Activated CD4-positive, alpha-beta T cell treated with anti-CD3 and anti-CD28 coated beads, Interleukin-2, amount 50 U/mL, for 16 hours (primary cell): ENCODE measurements around the gene PRAF2.

Experiments used
- DNase-seq: peaks from one replicate; pipeline ENCODE4 v3.0.0-alpha.2; 2020

PRAF2 gene, protein sequence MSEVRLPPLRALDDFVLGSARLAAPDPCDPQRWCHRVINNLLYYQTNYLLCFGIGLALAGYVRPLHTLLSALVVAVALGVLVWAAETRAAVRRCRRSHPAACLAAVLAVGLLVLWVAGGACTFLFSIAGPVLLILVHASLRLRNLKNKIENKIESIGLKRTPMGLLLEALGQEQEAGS

DNA sequence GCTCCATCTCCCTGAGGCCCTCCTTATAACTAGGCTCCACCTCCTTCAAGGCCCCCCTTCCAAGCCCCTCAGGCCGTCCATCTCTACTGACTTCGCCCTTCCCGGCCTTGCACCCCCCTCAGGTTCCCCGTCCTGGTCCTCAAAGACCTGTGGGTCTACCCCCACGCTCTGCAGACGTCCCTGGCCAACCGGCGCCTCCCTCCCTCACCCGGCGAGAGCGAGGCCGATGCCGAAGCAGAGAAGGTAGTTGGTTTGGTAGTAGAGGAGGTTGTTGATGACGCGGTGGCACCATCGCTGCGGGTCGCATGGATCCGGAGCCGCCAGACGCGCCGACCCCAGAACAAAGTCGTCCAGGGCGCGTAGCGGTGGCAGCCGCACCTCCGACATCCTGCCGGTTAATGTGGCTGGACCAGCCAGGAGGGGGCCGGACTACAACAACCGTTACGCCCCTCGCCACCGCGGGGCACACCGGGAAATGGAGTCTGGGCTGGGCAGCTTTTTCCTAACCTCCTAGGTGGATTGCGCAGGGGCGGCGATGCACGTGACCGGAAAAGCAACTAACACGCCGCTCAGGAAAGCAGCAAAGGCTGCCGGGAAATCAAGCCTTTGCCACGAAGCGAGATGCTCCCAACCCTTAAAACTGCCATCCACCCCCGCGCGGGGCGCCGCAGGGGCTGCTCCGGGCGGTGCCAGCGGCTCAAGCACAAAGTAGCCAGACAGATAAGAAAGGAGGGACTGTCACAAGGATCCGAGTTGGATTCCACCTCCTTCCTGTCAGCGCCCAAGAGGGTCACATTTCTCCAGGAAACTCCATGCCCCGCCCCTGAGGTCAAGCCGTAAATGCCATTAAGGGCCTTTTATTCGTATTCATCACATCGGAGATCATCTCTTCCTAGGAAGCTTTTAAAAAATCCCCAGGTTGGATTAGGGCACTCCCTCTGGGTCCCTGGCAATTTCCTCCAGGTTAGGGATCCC is at the start of gene PRAF2:
PRAF2 (minus strand) TSS at position 402 of the 975 bp plus-strand sequence; CDS start at position 387, 15 bp downstream.
- peak; percentile 93 for DNase-seq

DNA sequence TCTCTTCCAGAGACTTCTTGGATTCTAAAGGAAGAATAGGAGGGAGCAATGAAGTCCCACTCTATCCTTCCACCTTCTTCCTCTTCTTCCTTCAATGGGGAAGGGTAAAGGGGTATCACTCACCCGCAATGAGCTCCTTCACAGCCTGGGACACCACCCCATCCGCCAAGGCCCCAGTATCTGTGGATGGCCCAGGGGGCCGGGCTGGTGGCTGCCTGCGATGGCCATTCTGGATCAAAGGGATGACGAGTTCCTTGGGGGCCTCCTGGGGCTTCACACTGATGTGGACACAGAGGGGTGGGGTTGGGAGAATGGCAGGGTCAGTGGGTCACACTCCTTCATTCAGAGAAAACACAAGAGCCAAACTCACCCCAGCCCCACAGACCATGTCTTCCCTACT is 48.7 kb upstream of the PRAF2 start:
- no peak for DNase-seq

DNA sequence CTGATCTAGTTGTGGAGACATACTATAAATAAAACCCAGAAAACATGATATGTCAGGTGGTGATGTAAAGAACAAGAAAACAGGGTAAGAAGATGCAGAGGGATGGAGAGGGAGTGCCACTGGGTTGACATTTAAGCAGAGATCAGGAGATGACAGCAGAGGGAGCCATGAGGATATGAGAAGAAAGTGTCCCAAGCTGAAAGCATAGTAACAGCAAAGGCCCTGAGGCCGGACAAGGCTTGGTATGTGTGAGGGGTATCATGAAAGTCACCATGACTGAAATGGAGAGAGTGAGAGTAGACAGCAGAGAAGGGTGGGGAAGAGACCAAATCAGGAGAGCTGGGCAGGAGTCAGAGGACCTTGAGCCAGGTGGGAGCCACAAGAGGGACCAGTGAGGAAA is 46.3 kb upstream of the PRAF2 start:
- no peak for DNase-seq

DNA sequence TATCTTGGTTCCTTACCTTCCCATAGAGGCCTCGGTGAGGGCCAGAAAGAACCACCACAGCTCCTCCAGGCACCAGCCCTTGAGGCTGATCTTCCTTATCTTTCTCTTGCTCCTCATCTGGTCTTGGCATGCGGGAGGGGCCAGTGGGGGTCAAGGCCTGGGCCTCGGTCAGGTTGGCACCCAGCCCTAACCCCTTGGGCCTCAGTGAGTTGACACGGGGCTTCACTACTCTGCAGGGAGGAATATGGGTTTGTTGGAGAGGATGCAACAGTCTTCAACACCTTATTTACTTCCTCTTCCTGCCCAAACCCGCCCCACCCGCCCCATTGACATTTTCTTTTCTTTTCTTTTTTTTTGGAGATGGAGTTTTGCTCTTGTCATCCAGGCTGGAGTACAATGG is 43.8 kb upstream of the PRAF2 start:
- no peak for DNase-seq

DNA sequence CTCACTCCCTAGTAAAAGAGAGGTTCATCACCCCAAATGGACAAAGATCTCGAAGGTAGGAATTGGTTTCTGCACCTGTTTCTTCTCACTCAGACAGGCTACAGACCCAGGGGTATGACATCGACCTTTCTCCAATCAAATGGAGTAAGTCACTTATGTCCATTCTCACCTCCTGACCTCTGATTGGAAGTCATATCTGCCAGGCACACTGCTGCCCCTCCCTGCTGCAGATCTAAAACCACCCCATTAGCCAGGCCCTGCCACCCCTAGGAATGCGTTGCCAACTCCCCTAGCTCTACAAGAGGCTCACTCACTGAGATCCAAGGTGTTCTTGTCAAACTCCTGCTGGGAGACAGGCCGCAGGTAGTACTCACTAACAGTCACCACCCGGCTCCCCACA is 42.9 kb upstream of the PRAF2 start:
- DNase-seq = no peak

DNA sequence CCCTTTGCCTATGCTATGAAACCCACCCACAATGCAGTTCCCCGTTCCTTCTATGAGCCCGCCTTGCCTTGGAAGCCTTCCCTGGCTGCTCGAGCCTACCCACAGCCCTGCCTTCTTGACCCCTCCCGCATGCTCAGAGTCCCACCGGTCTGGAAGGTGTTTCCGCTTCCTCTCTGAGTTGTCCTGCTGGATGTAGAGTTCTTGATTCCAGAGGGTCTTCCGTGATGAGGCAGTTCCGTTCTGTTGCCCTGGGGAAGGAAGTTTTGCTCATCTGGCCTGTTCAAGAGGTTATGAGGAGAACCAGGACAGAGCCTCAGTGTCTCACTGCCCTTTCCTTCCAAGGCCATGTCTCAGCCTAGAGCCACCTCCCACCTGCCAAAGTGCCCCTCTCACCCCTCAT is 42.3 kb upstream of the PRAF2 start:
- DNase-seq = no peak

DNA sequence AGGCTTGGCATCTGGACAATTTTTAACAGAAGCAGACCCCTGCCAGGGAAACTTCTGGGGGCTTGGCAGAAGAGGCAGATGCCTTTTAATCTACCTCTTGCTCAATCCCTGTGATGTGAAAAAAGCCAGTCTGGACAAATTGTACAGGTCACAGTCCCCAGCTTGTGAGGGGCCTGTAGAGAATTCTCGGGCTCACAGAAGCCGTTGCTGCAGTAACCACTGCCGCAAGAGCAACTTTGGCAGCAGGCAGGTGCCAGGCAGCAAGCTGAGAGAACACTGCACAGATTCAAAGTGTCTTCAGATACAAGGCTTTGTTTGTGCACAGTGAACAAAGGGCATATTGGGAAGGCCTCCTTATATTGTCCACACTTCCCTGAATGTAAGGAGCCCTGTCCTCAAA is 38.0 kb upstream of the PRAF2 start:
- DNase-seq = no peak

DNA sequence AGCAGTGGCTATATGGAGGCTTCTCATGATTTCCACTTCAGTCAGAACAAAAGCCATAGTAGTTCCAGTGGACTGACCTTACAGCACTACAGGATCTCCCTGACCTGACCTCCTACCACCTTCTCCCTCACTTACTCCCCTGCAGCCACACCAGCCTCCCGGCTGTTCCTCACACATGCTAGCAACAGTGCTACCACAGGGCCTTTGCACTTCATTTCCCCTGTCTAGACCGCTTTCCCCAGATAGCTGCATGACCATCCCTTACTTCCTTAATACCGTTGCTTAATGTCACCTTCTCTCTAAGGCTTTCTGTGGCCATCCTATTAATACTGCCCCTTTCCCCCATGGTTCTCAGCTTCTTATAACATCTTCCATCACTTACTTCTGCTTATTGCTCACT is 36.6 kb upstream of the PRAF2 start:
- DNase-seq = no peak

DNA sequence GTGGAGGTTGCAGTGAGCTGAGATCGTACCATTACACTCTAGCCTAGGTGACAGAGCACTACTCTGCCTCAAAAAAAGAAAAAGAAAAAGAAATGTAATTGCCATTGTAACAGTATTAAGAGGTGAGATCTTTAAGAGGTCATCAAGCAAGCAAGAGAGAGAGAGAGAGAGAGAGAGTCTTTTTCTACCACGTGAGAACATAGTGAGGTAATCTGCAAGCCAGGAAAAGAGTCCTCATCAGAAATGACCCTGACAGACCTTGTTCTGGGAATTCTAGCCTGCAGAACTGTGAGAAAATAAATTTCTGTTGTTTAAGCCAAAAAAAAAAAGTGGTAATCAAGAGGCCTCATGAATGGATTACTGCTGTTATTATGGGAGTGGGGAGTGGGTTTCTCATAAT is 34.8 kb upstream of the PRAF2 start:
- no peak for DNase-seq

DNA sequence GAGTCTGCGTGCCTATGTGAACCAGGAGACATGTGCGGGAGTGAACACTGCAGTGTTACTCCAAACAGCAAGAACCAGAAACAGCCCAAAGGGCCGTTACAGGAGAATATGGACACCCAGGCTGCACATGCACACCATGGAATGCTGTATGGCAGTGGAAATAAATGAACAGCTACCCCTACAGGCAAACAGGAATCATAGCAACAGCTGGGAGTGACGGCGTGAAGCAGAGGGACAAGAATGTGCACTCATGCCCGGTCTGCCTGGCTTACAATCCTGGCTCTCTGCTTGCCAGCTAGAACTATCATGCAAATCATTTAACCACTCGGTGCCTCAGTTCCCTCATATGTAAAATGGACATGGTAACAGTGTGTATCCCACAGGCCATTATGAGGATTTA is 33.1 kb upstream of the PRAF2 start:
- DNase-seq = peak; percentile 20

DNA sequence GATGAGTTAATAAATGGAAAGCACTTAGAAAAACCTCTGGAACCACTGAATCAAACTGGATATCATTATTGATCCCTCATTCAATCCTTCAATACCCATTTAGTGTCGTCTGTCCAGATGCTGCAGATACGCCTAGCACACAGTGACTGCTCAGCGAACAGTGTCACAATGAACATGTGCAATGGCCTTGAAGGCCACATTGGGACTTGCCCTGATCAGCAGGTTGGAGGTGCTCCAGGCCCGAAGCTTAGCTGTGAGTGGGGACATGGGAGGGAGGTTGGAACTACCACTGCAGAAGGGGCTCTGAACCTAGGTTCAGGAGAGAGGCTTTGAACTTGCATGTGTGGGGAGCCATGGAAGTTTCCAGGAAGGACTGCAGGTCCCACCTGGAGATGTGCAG is 32.5 kb upstream of the PRAF2 start:
- DNase-seq = no peak

DNA sequence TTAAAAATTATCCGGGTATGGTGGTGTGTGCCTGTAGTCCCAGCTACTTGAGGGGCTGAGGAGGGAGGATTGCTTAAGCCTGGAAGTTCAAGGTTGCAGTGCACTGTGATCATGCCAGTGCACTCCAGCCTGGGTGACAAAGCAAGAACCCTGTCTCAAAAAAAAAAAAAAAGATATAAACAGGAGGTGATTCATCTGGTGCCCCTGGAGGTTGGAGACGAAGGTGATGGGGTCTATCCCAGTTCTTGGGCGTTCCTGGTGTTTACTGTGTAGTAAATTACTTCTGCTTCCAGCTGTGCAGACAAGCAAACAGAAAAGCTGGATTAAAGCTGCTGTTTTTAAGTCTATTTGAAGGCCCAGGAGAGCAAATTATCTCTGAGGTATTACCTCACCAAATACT is 29.8 kb upstream of the PRAF2 start:
- DNase-seq = no peak

DNA sequence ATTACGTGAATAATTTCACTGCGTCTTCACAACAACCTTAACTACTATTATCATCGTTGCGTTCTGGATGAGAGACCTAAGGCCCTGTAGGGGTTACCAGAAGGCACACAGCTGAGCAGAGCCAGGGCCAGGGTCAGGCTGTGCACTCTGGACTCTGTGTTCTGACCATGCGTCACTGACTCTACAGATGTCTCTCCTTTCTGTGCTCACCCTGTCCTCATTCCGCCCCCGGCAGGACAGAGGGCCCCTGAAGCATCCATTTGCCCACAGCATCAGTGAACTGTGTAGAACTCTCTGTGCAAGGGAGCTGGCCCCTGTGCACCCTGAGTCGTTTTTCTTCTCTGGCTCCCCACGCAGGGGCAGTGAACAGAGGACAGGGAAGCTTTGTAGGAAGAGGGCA is 28.4 kb upstream of the PRAF2 start:
- DNase-seq = no peak

DNA sequence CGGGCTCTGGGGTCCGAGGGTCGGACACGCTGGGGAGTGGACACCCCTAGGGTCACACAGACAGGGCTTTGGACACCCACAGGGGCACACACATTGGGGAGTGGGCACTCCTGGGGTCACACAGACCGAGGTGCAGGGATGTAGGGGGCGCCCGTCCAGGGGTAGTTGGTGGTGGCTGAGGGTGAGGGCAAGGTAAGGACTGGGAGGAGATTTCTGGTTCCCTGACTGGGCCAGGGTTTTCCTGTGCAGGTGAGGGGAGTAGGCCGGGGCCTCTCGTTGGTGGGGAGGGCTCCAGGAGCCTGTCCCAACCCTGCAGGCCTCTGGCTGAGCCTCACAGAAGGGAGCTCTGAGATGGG is 27.8 kb upstream of the PRAF2 start:
- DNase-seq = no peak

DNA sequence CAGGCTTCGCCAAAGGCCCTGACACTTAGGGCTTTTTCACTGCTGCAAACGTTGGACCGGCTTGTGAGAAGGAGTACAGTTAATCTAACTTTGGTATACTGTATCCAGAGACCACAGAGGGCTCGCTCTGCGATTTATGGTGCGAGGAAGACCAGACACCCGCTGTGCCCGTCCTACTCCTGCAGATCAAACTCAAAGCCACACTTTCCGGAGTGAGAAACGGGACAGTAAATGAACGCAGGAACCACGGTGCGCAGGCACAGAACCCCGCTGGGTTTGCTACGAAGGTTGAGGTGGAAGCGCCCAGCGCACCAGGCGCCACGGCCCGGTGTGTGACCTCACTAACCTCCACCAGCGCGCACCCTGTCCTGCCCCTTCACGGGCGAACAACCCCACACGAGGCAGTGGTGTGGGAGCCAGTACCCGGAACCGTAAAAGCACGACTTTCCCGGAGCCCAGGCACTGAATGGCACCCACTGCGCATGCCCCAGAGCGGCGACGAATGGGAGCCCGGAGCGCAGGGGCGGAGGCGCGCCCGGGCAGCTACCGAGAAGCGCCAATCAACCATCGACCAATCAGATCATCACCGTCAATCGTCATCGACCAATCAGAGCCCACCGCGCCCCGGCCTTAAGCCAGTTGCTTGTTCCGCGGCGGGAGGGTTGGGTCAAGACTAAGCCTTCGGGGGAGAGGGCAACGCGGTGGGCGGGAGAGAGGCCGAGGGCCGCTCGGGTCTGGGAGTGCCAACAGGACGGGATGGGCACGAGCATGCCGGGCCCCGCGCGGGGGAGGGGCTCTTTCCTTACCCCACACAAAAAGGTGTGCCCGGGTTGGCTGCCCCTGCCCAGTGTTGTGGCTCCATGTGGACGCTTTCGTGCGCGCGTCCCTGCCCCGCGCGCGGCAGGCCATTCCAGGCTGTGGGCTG is 27.2 kb upstream of the PRAF2 start:
- peak; percentile 94 for DNase-seq

DNA sequence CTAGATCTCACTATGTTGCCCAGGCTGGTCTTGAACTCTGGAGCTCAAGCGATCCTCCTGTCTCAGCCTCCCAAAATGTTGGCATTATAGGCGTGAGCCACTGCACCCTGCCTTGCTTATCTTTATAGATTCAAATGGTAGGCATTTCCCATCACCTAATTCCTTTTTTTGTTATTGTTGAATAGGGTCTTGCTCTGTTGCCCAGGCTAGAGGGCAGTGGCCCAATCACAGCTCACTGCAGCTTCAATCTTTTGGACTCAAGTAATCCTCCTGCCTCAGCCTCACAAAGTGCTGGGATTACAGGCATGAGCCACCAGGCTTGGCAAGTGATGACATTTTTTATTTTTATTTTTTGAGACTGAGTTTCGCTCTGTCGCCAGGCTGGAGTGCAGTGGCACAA is 22.6 kb upstream of the PRAF2 start:
- DNase-seq = no peak

DNA sequence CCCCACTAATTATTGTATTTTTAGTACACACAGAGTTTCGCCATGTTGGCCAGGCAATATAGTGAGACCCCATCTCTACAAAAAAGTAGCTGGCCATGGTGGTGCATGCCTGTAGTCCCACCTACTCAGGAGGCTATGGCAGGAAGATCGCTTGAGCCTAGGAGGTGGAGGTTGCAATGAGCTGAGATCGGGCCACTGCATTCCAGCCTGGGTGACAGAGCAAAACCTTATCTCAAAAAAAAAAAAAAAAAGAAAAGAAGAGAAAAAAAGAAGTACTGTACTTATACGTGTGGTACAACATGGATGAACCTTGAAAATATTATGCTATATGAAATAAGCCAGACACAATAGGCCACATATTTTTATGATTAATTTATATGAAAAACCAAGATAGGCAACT is 15.8 kb upstream of the PRAF2 start:
- DNase-seq = no peak

DNA sequence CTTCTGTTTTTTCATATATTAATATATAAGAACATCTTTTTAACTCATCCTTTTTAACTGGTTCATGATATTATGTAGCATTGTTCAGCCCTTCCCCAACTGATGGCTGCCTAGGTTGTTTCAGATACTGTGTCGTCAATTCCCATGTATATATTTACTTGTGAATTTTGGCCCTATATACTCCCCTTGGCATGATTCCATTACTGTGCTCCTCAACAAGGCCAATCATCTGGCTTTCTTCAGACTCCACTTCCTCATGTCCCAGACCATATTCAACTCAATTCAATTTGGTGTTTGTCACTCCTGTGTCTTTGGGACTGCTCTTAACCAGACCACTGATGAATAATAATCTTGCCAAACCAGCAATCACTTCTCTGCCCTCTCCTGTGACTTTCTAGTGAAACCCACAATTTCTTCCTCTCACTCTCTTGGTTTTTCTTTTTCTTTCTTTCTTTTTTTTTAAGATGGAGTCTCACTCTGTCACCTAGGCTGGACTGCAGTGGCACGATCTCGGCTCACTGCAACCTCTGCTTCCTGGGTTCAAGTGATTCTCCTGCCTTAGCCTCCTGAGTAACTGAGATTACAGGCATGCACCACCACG is 8.6 kb upstream of the PRAF2 start:
- DNase-seq = no peak

DNA sequence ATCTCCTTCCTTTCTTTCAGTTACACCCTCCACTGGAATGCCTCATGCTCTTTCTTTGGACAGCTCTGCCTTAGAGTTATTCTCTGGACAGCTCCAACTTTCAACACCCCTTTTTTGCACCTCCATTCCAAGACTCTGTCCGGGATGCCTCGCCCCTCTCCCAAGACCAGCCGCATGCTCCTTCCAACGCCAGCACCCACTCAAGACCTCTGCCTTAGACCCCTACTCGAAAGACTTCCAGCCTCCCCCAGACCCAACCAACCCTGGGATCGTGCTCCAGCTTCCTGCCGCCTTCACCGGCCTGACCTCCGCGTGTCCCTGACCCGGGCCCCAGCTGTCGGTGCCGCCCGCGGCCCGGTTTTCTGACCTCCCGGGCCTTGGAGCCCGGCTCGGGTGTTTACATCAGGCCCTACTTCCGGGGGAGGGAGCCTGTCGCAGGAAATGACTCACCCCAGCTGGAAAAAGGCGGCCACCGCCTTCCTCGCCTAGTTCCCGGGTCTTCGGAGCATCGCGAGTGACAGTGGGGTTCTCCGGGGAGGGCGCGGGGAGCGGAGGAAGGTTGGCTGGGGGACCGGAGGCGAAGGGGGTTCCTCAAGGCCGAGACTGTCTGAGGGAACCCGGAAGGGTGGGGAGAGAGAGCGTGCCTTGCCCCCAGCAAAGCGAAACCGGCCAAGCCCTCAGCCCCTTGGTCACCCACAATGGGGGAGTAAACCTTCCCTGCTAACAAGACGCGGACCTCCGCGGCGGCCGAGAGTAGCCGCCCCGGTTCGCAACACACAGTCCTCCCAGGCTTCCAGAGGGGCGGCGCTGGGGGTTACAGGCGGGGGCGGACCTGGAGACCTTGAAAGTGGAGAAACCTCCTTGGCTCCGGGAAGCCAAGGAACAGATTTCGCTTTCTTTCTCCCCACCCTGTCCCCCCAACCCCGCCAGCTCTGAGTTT is 6.0 kb upstream of the PRAF2 start, which contains the start of gene WDR45:
WDR45 (minus strand) TSS at position 399 of the 940 bp plus-strand sequence. CDS start 1,792 bp downstream, outside the sequence.
- DNase-seq = peak; percentile 77

DNA sequence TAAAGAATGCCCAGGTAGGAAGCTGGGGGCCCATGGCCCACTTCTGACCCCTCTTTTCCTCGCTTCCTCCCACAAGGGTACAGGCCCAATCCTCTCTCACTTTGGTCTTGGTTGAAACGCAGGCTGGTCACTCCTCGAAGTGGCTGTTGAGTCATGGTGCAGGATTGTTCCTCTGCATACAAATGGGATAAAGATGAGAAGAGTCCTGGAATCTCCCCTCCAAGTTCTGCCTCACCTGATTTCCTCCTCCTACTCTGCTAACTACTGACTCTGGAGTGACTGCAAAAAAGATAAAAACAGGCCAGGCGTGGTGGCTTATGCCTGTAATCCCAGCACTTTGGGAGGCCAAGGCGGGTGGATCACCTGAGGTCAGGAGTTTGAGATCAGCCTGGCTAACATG is 4.1 kb upstream of the PRAF2 start:
- no peak for DNase-seq

DNA sequence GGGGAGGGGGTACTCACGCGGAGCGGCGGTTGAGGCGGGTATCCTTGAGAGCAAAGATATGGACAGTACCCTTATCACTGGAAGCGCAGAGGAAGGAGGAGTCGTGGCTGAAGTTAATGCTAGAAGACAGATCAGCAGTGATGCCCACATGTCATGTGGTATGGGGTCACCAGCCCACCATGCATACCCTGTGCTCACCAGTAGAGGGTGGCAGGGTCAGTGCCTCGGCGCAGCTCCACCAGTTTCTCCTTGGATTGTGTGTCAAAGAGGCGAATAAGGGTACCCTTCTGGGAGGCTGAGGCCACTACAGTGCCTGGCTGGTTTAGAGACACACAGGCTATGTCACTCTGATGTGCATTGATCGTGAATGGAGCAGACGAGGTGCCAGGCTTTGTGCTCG is 1.5 kb upstream of the PRAF2 start:
- DNase-seq = no peak

DNA sequence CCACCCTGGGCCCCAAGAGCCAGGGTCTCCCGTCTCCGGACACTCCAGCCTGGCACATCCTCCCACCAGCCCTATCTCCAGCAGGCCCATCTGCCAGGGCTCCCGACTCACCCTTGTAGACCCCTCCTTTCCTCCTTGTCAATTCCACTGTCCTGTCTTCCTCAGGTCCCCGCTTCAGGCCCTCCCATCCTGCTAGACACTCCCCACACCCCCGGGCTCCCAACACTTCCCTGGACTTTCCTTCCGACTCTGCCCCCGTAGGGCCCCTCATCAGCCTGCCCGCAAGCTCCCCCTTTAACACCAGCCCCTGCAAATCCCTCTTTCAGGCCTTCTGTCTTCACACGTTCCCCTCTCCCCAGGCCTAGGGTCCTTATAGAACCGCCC is 1.1 kb downstream of the PRAF2 start:
- no peak for DNase-seq
